GM23248 (cell line): ENCODE results near the gene BMPR1B.

Experiments
- EZH2 ChIP-seq: fragments of 200-600 bp; sonication (generic); IDR thresholded peaks from 2 replicates; pipeline ENCODE4 v1.6.1; 2018; ENCODE audit warnings: antibody characterized with exemption, mild to moderate bottlenecking; ENCODE audit not compliant: insufficient read depth, poor library complexity, severe bottlenecking
- EZH2phosphoT487 ChIP-seq: fragments of 200-600 bp; sonication (generic); IDR thresholded peaks from 2 replicates; pipeline ENCODE4 v1.6.1; 2018; ENCODE audit warnings: antibody characterized with exemption, moderate library complexity, mild to moderate bottlenecking, low read depth; ENCODE audit not compliant: insufficient read depth

DNA sequence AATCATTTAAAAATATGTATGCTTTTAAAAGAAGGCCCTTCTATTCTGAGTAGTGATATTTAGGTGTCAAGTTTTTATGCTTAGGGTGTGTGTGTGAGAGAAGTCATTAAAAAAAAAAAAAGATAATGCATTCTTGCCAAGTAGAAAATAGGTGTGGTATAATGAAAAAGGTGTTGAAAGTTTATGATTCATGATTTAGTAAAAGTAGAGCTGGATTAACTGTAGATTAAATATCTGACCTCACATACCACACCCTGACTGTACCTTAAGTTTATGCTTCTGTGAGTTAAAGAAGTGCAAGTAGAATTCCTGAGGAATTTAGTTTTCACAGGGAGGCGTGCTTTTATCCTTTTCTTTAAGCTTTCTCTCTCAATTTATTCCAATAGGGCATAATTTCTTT is 71.1 kb downstream of the BMPR1B start:
- no peak for TF ChIP-seq EZH2
- TF ChIP-seq EZH2phosphoT487 = no peak
